Measurements from ENCODE around the gene ACACA.

DNA sequence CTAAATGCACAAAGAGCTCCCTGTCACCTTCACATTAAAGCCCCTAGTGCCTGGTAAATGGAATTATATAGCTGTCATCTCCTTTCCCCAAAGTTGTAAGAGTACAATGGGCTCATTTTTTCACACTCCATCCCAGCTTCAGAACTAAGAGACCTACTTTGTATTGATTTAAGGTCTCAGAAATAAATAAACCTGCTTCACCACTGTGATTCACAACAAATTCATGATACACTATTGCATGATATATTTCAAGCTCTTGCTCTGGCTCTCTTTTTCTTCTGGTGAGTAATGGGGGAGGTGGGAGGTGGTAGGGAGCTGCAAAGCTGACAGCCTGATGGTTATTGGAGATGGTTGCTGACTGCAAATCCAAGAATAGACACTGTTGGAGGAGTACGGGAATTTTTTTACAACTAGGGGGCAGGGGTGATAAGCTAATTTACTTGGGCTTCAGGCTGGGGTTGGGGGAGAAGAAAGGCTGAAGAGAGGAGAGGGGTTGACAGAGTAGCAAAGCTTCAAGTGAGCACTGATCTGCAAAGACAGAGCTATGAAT is 268.0 kb downstream of the ACACA start:
- TF ChIP-seq POLR2A (IDR thresholded peaks at IDR 0.05; ENCODE audit: low read depth, low read length) (no peak), POLR2AphosphoS5 (IDR thresholded peaks at IDR 0.05; ENCODE audit: low read depth, low read length) (no peak), TAF1 (IDR thresholded peaks at IDR 0.05; ENCODE audit: borderline replicate concordance, low read depth, low read length) (no peak)

All from GM12892 (cell line).